Suprapubic skin (tissue), 3 donors: ENCODE data around the gene IRX4.

Source experiments
- CTCF ChIP-seq, 2 donors: fragments of 200-600 bp in 1 of 2; fragments of 450-650 bp in 1 of 2; sonication (generic) in 1 of 2; IDR thresholded peaks; one replicate each; pipeline ENCODE4 v1.5.1; 2016 to 2019; ENCODE audit warnings: antibody characterized with exemption in 2 of 2, mild to moderate bottlenecking in 1 of 2, moderate library complexity in 1 of 2
- POLR2A ChIP-seq, 2 donors: fragments of 450-650 bp; IDR thresholded peaks; one replicate each; pipeline ENCODE4 v1.6.1; 2017; ENCODE audit warnings: antibody characterized with exemption in 2 of 2, mild to moderate bottlenecking in 2 of 2, moderate library complexity in 2 of 2

GRCh38 chr5:1929108-1929991 lies 46.6 kb upstream of the IRX4 start:
- no peak for TF ChIP-seq CTCF (IDR thresholded peaks at IDR 0.05)
- TF ChIP-seq POLR2A (IDR thresholded peaks at IDR 0.05), result no peak
